HPDE6-E6E7 (cell line): Measurements from ENCODE around the gene RPP25L.

Source experiments
- DNase-seq: peaks from one replicate; pipeline ENCODE4 v3.0.0; 2011; ENCODE audit warnings: missing footprints; ENCODE audit errors: extremely low spot score

The RPP25L gene

GRCh38 chr9:34585946-34586669, 25.8 kb downstream of the RPP25L start:
- no peak for DNase-seq

- DNase-seq, result no peak
Measured at GRCh38 chr9:34584970-34585369, 26.9 kb downstream of the RPP25L start.

- no peak for DNase-seq
Measured at GRCh38 chr9:34582787-34583186, 29.1 kb downstream of the RPP25L start.

- no peak for DNase-seq
Measured at GRCh38 chr9:34581318-34581717, 30.6 kb downstream of the RPP25L start.

GRCh38 chr9:34580358-34580757, 31.5 kb downstream of the RPP25L start:
- no peak for DNase-seq

GRCh38 chr9:34579808-34580163, 32.1 kb downstream of the RPP25L start:
- DNase-seq, result no peak

- DNase-seq, result no peak
Measured at GRCh38 chr9:34579104-34579807, 32.6 kb downstream of the RPP25L start.

GRCh38 chr9:34578241-34579103, 33.4 kb downstream of the RPP25L start:
- no peak for DNase-seq

- DNase-seq, result no peak
Measured at GRCh38 chr9:34577400-34578240, 34.3 kb downstream of the RPP25L start.

GRCh38 chr9:34576597-34577399, 35.1 kb downstream of the RPP25L start:
- DNase-seq, result no peak

GRCh38 chr9:34575862-34576596, 35.9 kb downstream of the RPP25L start:
- DNase-seq, result no peak

- DNase-seq, result no peak
Measured at GRCh38 chr9:34575241-34575640, 36.7 kb downstream of the RPP25L start.

- no peak for DNase-seq
Measured at GRCh38 chr9:34574571-34574970, 37.3 kb downstream of the RPP25L start.

- DNase-seq, result no peak
Measured at GRCh38 chr9:34573599-34574325, 38.1 kb downstream of the RPP25L start.

- DNase-seq, result no peak
Measured at GRCh38 chr9:34572628-34573027, 39.3 kb downstream of the RPP25L start.

GRCh38 chr9:34572092-34572491, 39.8 kb downstream of the RPP25L start:
- no peak for DNase-seq

GRCh38 chr9:34571481-34571810, 40.5 kb downstream of the RPP25L start:
- no peak for DNase-seq

- DNase-seq, result no peak
Measured at GRCh38 chr9:34570809-34571480, 41.0 kb downstream of the RPP25L start.

GRCh38 chr9:34570376-34570775, 41.5 kb downstream of the RPP25L start:
- DNase-seq, result no peak
